Esophagus squamous epithelium (tissue), 5 donors: Measurements from ENCODE around the gene MED29. TPM values are rescaled to one million over a fixed set of nuclear protein-coding genes. Genes with fewer than 3 reads are reported as not detected.
A peak's percentile ranks its signal among the peaks of the same experiment; 100 is the strongest.

Experiments used
- DNase-seq: peaks from one replicate; lab custom pipeline; 2025; lab: John Stamatoyannopoulos, UW
- H3K27ac ChIP-seq, 4 donors: fragments of 200-600 bp; sonication (generic); one replicate each; pipeline ENCODE4 v1.5.1; 2016 to 2019; ENCODE audit warnings: mild to moderate bottlenecking in 1 of 4
- H3K27me3 ChIP-seq, 4 donors: fragments of 200-600 bp; sonication (generic); 1 replicate in 3 of 4; 2 replicates in 1 of 4; pipeline versions ENCODE4 v1.5.1 to v1.6.0; 2017 to 2021; ENCODE audit warnings: antibody characterized with exemption in 1 of 4
- H3K36me3 ChIP-seq, 3 donors: fragments of 200-600 bp; sonication (generic); one replicate each; pipeline ENCODE4 v1.5.1; 2016 to 2019
- H3K4me1 ChIP-seq, 3 donors: fragments of 200-600 bp; sonication (generic); one replicate each; pipeline ENCODE4 v1.5.1; 2017 to 2019
- H3K4me3 ChIP-seq, 4 donors: fragments of 200-600 bp; sonication (generic); 1 replicate in 3 of 4; 2 replicates in 1 of 4; pipeline ENCODE4 v1.5.1; 2016 to 2019; ENCODE audit warnings: mild to moderate bottlenecking in 2 of 4, moderate library complexity in 1 of 4
- H3K9me3 ChIP-seq, 3 donors: fragments of 200-600 bp; sonication (generic); one replicate each; pipeline ENCODE4 v1.5.1; 2016 to 2019
- POLR2A ChIP-seq, 4 donors: fragments of 450-650 bp; IDR thresholded peaks; one replicate each; pipeline ENCODE4 v1.6.1; 2017; ENCODE audit warnings: antibody characterized with exemption in 4 of 4, mild to moderate bottlenecking in 4 of 4, moderate library complexity in 3 of 4
- WGBS, 2 donors: methylation state at CpG; one replicate each; pipeline ENCODE4 v1.1.5; 2018; 5-methylcytosine and 5-hydroxymethylcytosine counted together
- intact Hi-C: fragments of 100-400 bp; cut with DNase I; formaldehyde crosslinking; loops from one replicate; pipeline ENCODE4 v1.15.0; 2022
- total RNA-seq, 4 donors: library from RNA; depleted of rRNA; stranded (reverse); fragments of >200 nt; gene quantifications; one replicate each; pipeline ENCODE4 v1.1.0, GENCODE V29; 2016
- TF ChIP-seq, protein P1 (sequence below), 6 experiments: fragments of 450-650 bp in 4 of 6; fragments of 200-600 bp in 2 of 6; sonication (generic) in 2 of 6; IDR thresholded peaks; one replicate each; pipeline ENCODE4 v1.5.1; 2016 to 2019; ENCODE audit warnings: antibody characterized with exemption in 6 of 6, mild to moderate bottlenecking in 4 of 6, moderate library complexity in 4 of 6
- donor health status: DM: yes; HTN: yes; CAD: no.

The MED29 gene
- total RNA-seq, 4 donors from 2014 or later, result 11.8 to 20.1 (median 16.5) TPM

DNA sequence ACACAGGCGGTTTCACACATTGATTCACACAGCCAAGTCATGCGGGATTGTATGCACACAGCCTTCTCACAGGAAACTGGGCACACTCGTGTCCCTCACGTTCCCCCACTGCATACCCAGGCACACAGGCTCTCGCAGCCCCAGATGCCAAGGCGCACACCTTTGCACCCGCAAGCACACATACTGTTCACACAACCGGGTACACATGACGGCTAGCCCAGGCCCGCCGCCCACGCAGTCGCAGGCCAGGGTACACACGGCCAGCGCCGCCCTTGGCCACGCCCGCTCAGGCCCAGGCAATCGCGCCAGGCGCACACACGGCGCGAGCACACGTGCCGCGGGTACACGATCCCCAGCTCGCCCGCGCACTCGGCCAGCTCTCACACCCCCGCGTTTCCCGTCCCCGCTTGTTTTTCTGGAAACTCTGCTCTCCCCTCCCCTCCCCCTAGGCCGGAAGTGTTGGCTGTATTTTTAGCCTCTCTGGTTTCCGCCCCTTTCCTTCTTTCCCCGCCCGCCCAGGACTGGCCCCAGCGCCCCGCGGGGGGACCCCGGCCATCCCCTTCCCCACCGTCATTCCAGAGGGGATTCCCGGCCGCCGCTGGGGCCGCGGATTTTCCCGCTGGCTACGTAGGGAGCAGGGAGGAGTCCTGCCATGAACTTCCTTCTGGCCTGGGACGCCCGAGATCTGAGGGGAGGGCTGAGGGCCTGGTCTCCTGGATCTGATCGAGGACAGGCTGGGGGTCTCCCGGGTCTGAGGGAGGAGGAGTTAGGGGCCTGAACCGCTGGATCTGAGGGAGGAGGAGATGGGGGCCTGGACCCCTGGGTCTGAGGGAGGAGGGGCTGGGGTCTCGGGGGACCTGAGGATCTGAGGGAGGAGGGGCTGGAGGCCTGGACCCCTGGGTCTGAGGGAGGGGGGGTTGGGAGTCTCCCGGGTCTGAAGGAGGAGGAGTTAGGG lies 11.4 kb downstream of the MED29 start:
- intact Hi-C loops, result no loop called here
- Histone ChIP-seq H3K27me3 (no peaks in the 10 kb centered on the region), H3K36me3 (peaks cover 1 to 8% (median 5%) of the 10 kb centered on the region in 3 donors), H3K27ac (peak overlapping the region; percentile 98 to 99 (median 99)), H3K4me3 (peak overlapping the region; percentile 35 to 73 (median 58)), H3K9me3 (no peaks in the 10 kb centered on the region), H3K4me1 (peaks cover 56 to 86% (median 64%) of the 10 kb centered on the region in 3 donors)
- peak in 3 of 4 donors; percentile 41 to 61 (median 42) for TF ChIP-seq POLR2A (IDR thresholded peaks at IDR 0.05)
- TF ChIP-seq, protein P1, sequence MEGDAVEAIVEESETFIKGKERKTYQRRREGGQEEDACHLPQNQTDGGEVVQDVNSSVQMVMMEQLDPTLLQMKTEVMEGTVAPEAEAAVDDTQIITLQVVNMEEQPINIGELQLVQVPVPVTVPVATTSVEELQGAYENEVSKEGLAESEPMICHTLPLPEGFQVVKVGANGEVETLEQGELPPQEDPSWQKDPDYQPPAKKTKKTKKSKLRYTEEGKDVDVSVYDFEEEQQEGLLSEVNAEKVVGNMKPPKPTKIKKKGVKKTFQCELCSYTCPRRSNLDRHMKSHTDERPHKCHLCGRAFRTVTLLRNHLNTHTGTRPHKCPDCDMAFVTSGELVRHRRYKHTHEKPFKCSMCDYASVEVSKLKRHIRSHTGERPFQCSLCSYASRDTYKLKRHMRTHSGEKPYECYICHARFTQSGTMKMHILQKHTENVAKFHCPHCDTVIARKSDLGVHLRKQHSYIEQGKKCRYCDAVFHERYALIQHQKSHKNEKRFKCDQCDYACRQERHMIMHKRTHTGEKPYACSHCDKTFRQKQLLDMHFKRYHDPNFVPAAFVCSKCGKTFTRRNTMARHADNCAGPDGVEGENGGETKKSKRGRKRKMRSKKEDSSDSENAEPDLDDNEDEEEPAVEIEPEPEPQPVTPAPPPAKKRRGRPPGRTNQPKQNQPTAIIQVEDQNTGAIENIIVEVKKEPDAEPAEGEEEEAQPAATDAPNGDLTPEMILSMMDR (IDR thresholded peaks at IDR 0.05), result peak in 1 of 6 experiments; percentile 8
- peak; percentile 81 for DNase-seq
- 1 to 3% methylated on average over 20 to 26 of the region's 59 CpGs for WGBS, 2 donors

DNA sequence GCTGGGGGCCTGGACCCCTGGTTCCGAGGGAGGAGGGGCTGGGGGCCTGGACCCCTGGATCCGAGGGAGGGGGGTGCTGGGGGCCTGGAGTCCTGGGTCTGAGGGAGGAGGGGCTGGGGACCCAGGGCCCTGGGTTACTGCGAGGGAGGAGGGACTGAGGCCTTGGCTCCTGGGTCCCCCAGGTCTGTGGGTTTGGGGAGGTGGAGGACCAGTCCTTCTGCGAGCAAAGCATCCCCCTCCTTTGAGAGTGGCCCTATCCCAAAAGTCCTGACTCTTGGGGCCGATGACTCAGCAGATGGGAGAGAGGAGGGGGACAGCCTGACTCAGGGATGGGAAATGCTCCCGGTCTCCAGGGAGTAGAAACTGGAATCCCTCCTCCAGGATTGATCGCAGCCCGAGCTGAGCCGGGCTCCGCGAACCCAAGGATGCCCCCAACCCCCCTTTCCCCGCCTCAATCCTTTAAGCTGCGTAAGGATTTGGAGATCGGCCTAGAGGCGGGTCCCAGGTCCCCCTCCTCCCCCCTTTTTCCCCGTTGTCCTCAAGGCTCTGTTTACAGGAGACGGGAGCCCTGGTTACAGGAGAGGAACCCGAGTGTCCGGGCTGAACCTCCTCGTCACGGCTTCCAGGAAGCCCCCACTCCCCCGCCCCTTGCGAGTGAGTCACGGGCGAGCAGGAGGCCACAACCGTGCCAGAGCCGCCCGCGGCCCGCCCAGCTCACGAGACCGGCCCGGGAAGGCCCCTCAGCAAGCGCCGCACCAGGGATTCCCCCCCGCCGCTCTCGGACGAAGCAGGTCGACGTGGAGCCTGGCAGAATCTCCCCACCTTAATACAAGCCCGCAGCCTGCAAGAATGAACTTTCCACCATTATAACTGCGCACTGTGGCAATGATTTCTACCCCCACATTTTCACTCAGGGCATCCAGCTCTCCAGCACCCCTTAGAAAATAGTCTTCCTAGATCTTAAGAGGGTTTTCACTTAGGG lies 12.4 kb downstream of the MED29 start:
- TF ChIP-seq POLR2A (IDR thresholded peaks at IDR 0.05), result peak in 3 of 4 donors; percentile 23 to 82 (median 41)
- TF ChIP-seq, protein P1 (IDR thresholded peaks at IDR 0.05), result no peak
- no peaks in the 10 kb centered on the region for H3K9me3 ChIP-seq
- intact Hi-C loops, result no loop called here
- peaks cover 46 to 76% (median 54%) of the 10 kb centered on the region in 3 donors for H3K4me1 ChIP-seq
- WGBS, 2 donors, result 0% methylated on average over 6 to 22 of the region's 43 CpGs
- H3K27ac ChIP-seq, result peak overlapping the region; percentile 98 to 99 (median 99)
- peak; percentile 89 for DNase-seq
- H3K36me3 ChIP-seq, result peaks cover 11 to 18% (median 15%) of the 10 kb centered on the region in 3 donors
- H3K27me3 ChIP-seq, result no peaks in the 10 kb centered on the region
- peak overlapping the region; percentile 35 to 73 (median 58) for H3K4me3 ChIP-seq

DNA sequence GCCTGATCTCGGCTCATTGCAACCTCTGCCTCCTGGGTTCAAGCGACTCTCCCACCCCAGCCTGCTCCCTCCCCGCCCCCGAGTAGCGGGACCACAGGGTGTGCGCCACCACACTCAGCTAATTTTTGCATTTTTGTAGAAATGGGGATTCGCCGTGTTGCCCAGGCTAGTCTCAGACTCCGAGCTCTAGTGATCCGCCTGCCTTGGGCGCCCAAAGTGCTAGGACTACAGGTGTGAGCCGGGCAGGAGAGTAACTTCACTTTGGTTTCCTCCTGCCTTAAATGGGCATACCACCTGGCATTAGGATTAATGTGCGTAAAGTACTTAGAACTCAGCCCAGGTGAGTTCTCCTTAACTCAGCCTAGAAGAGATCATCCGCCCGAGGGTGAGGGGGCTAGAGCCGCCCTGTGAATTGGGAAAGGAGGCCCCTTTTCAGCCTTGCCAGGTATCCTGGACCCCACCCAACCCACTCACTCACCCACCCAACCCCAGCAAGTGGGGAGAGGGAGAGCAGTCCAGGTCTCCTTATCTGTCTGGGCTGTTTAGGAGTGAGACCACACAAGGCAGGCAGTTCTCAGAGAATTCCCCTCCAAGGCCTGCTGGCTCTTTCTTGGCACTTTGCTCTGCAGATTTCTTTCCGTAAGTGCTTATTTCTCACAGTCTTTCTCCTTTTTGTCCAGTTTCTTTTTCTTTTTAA lies 14.2 kb downstream of the MED29 start:
- H3K4me3 ChIP-seq, result peak overlapping the region; percentile 76 to 90 (median 79)
- H3K4me1 ChIP-seq, result peaks cover 37 to 67% (median 55%) of the 10 kb centered on the region in 3 donors

DNA sequence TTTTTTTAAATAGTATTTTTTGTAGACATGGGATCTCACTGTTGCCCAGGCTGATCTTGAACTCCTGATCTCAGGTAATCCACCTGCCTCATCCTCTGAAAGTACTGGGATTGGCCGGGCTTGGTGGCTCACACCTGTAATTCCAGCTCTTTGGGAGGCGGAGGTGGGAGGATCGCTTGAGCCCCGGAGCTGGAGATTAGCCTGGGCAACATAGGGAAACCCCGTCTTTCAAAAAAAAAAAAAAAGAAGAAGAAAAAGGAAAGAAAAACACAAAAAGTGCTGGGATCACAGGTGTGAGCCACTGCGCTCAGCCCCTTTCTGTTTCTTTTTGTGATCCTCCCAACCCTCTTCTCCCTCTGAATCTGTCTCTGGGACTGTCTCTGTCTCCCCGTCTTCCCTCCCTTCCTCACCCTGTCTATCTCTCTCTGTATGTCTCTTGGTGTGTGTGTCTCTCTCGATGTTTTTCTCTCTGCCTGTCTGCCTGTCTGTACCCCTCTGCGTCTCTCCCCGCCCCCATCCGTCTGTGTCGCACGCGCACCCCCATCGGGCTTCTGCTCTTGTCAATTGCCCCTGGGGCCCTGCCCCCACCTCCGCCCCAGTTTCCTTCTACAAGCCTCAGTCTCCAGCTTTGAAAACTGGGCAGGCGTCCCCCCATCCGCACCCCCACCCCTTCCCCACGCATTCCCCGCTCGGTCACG lies 14.9 kb downstream of the MED29 start:
- H3K4me3 ChIP-seq, result peak overlapping the region; percentile 76 to 90 (median 79)
- peak; percentile 56 for DNase-seq
- TF ChIP-seq, protein P1 (IDR thresholded peaks at IDR 0.05), result no peak
- peak in 1 of 4 donors; percentile 24 for TF ChIP-seq POLR2A (IDR thresholded peaks at IDR 0.05)
- peaks cover 11 to 21% (median 19%) of the 10 kb centered on the region in 3 donors for H3K36me3 ChIP-seq
- peak overlapping the region; percentile 99 for H3K27ac ChIP-seq
- no peaks in the 10 kb centered on the region for H3K27me3 ChIP-seq
- WGBS, 2 donors, result 6 to 8% methylated on average over 14 to 22 of the region's 22 CpGs
- H3K4me1 ChIP-seq, result peaks cover 38 to 67% (median 55%) of the 10 kb centered on the region in 3 donors
- H3K9me3 ChIP-seq, result no peaks in the 10 kb centered on the region
- intact Hi-C loops, result no loop called here

More for the DNA sequence above, 14.2 kb downstream of the MED29 start:
- no peak for DNase-seq
- H3K9me3 ChIP-seq, result no peaks in the 10 kb centered on the region
- intact Hi-C loops, result no loop called here
- 82 to 87% methylated on average over 8 of the region's 17 CpGs for WGBS, 2 donors
- H3K27ac ChIP-seq, result peak overlapping the region; percentile 99
- H3K27me3 ChIP-seq, result no peaks in the 10 kb centered on the region
- TF ChIP-seq, protein P1 (IDR thresholded peaks at IDR 0.05), result no peak
- no peak for TF ChIP-seq POLR2A (IDR thresholded peaks at IDR 0.05)
- H3K36me3 ChIP-seq, result peaks cover 11 to 21% (median 19%) of the 10 kb centered on the region in 3 donors
